ENCODE data around the gene MAP3K14. TPM values are rescaled to one million over a fixed set of nuclear protein-coding genes. Genes with fewer than 3 reads are reported as not detected.
"Not testable (repeated sequence)": the region's sequence is repeated elsewhere in the genome, so short reads cannot be mapped to it uniquely, and the experiment has no call there.

MAP3K14 gene
- total RNA-seq, 3 donors from 2014 or later = 76.3 to 88.2 (median 85.8) TPM

DNA sequence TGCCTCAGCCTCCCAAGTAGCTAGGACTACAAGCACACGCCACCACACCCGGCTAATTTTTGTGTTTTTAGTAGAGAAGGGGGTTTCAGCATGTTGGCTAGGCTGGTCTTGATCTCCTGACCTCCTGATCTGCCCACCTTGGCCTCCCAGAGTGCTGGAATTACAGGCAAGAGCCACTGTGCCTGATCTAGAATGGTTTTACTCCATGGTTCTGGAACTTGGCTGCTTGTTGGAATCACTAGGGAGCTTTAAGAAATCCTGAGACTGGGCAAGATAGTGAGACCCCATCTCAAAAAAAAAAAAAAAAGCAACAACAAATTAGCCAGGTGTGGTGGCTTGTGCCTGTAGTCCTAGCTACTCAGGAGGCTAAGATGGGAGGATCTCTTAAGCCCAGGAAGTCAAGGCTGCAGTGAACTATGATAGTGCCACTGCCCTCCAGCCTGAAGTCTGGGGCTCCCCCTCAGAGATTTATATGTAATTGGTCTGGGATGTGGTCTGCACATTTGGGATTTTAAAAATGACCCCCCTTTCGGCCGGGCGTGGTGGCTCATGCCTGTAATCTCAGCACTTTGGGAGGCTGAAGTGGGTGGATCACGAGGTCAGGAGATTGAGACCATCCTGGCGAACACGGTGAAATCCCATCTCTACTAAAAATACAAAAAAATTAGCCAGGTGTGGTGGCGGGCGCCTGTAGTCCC lies 27.3 kb upstream of the MAP3K14 start:
- ATAC-seq; H3K36me3 Mint-ChIP-seq (ENCODE audit: insufficient read depth); H3K9me3 Mint-ChIP-seq; DNase-seq; H3K4me1 Mint-ChIP-seq (ENCODE audit: low read depth); H3K4me3 Mint-ChIP-seq; H3K27me3 Mint-ChIP-seq (ENCODE audit: low read depth): not testable (repeated sequence)

DNA sequence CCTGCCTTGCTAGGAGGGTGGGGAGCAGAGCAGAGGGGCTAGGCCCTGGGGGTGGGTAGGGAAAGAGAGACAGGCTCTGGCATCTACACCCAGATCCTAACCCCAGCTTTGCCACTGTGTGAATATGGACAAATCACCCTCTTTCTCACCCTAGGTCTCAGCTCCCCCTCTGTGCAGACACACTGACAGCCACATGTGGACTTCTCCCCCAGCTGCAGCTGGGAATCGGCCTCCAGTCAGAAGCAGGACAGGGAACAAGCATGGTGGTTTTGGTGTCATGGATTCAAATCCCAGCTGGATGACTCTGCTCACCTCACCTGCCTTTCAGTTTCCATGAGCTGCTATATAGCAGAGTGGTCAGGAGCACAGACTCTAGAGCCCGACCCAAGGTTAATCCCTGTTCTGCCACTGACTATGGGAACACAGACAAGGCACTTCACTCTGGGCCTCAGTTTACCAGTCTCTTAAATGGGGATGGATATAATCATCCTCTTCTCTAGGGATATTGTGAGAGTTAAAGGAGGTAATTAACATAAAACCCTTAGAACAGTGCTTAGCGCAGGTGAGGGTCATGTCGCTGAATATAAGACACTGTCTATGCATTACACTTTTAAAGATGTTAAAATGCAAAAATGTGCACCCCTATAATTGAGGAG lies 26.2 kb upstream of the MAP3K14 start:
- no peaks in the 10 kb centered on the region for H3K9me3 Mint-ChIP-seq
- no peaks in the 10 kb centered on the region for H3K4me1 Mint-ChIP-seq (ENCODE audit: low read depth)
- no peaks in the 10 kb centered on the region for H3K36me3 Mint-ChIP-seq (ENCODE audit: insufficient read depth)
- no peak for ATAC-seq
- H3K27me3 Mint-ChIP-seq (ENCODE audit: low read depth) = no peaks in the 10 kb centered on the region
- H3K4me3 Mint-ChIP-seq = no peak overlapping the region
- DNase-seq = no peak

DNA sequence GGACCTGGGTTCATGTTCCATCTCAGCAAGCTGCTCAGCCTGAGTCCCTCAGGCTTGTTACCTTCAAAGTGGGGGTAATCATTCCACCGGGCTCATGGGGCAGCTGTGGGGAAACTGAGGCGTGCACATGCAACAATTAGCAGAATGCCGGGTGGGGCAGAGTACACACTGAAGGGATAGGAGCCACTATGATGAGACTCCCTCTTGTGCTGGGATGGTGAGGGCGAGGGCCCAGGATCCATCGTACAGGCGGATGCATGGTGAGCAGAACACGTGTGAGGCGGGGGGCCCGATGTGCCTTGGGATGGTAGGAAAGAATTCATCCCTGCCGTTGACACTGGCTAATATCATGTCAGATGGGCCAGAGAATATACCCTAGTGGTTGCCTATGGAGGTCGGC lies 25.5 kb upstream of the MAP3K14 start:
- DNase-seq (no peak), ATAC-seq (no peak)
- Mint-ChIP-seq H3K36me3 (ENCODE audit: insufficient read depth) (no peaks in the 10 kb centered on the region), H3K4me1 (ENCODE audit: low read depth) (no peaks in the 10 kb centered on the region), H3K27me3 (ENCODE audit: low read depth) (no peaks in the 10 kb centered on the region), H3K9me3 (no peaks in the 10 kb centered on the region), H3K4me3 (no peak overlapping the region)

DNA sequence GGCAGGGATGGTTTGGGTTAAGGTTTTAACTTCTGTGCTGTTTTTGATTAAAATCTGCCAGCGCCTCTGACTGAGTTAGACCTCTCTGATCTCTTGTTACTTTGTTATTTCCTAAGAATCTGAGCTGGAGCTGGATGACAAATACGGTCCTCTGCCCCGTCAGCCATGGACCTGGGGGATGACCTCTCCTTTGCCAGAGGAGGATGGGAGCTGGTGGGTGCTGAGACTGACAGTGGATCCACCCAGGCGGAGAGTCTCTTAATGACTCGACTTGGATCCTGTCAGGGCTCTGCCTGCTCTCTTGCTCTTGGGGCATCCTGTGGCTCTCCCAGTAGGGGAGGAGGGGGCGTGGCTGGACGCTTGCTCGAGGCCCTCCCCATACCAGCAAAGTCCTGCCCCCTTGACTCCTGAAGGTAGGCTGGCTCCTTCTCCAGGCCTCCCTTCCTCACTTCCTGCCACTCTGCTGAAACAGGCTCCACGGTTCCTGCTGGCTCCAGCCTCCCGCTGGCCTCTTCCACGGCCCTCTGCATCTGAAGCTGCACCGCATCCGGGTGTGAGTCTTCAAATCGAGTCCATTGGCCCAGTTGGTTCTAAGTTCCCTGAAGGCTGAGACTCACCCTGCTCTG lies 24.8 kb upstream of the MAP3K14 start:
- Mint-ChIP-seq H3K4me1 (ENCODE audit: low read depth) (no peaks in the 10 kb centered on the region), H3K9me3 (no peaks in the 10 kb centered on the region), H3K27me3 (ENCODE audit: low read depth) (no peaks in the 10 kb centered on the region), H3K36me3 (ENCODE audit: insufficient read depth) (no peaks in the 10 kb centered on the region), H3K4me3 (no peak overlapping the region)
- DNase-seq (no peak), ATAC-seq (no peak)

DNA sequence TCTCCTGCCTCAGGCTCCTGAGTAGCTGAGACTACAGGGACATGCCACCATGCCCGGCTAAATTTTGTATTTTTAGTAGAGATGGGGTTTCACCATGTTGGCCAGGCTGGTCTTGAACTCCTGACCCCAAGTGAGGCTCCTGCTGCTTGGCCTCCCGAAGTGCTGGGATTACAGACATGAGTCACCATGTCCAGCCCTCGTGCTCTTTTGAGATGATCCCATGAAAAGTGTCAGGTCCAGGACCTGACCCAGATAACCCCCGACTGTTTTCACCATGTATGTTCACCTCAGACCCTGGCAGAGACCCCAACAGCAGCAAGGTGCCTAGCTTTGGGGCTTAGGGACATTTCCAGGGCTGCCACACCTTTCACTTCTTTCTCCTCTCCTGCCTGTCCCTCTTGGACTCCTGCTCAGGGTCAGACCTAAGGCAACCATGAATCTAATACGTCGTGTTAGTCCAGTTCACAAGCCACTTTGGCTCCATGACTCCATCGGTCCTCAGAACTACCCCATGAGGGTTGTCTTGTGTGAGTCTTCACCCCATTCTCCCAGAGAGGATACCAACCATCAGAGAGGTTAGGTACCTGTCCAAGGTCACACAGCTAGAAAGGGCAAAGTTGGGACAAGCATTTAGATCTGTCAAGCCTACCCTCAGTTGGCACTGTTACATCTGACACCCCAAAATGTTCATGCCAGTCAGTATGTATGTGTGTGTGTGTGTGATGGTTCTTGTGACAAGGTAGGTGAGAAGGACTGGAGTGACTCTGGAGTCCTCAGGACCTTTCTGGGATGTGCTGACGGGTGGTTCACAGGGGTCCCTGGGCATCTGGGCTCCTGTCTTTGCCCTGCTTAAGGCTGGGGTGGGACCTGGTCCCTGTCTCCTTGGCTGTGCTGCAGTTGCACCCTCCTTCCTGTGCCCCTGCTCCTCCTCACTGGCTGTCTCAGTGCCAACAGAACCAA lies 23.1 kb upstream of the MAP3K14 start:
- H3K9me3 Mint-ChIP-seq = no peaks in the 10 kb centered on the region
- ATAC-seq (no peak), DNase-seq (no peak)
- H3K4me3 Mint-ChIP-seq = no peak overlapping the region
- H3K4me1 Mint-ChIP-seq (ENCODE audit: low read depth) = no peaks in the 10 kb centered on the region
- no peaks in the 10 kb centered on the region for H3K27me3 Mint-ChIP-seq (ENCODE audit: low read depth)
- H3K36me3 Mint-ChIP-seq (ENCODE audit: insufficient read depth) = no peaks in the 10 kb centered on the region

DNA sequence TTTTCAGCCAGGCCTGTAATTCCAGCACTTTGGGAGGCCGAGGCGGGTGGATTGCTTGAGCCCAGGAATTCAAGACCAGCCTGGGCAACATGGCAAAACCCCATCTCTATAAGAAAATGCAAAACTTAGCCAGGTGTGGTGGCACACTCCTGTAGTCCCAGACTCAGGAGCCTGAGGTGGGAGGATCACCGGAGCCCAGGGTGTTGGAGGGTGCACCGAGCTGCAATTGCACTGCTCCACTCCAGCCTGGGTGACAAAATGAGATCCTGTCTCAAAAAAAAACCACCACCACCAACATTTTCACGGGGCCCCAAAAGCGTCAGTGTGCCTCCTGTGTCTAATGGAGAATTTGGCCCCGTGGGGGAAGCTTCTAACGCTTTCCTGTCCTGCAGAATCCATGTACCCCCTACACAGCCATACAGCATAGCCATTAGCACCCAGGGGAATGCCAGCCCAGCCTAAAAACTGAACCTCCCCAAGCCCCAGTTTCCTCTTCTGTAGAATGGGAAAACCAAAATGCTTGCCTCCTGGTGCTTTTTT lies 22.2 kb upstream of the MAP3K14 start:
- ATAC-seq (no peak), DNase-seq (no peak)
- H3K36me3 Mint-ChIP-seq (ENCODE audit: insufficient read depth) = no peaks in the 10 kb centered on the region
- no peaks in the 10 kb centered on the region for H3K27me3 Mint-ChIP-seq (ENCODE audit: low read depth)
- no peak overlapping the region for H3K4me3 Mint-ChIP-seq
- H3K9me3 Mint-ChIP-seq = no peaks in the 10 kb centered on the region
- H3K4me1 Mint-ChIP-seq (ENCODE audit: low read depth) = peaks cover 2% of the 10 kb centered on the region

DNA sequence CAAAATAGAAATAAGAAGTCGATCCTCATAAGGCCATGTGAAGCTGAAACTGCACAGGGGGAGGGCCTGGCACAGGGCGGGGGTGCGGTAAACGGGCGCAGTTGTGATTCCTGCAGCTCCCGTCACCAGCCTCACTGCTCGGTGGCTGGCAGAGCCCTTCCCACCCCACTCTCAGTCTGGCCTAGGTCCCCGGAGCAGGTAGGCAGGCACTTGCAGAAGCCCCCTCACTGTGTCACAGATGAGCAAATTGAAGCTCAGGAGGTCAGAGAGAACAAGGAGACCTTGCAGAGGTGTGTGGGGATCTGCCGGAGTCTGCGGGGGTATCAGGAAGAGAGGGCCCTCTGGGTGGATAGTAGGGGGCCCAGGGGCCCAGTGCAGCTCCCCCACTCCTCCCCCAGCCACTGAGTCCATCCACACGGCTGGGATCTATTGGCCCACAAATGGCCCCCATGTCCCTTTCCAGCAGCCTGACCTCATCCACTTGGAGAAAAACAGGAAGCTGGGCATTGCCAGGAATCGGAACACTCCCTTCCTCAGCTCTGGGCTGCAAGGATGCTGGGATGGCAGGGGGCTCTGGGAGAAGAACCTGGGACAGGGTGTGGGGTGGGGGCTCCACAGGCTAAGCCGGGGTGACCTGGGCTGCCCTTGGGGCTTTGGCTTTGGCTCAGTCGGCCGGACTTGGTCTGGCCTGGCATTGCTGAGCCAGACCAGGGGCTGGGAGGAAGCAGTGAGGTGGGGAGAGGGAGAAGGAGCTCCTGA lies 21.4 kb upstream of the MAP3K14 start:
- Mint-ChIP-seq H3K4me3 (no peak overlapping the region), H3K9me3 (no peaks in the 10 kb centered on the region), H3K36me3 (ENCODE audit: insufficient read depth) (no peaks in the 10 kb centered on the region), H3K4me1 (ENCODE audit: low read depth) (peaks cover 3% of the 10 kb centered on the region), H3K27me3 (ENCODE audit: low read depth) (no peaks in the 10 kb centered on the region)
- DNase-seq (no peak), ATAC-seq (no peak)

DNA sequence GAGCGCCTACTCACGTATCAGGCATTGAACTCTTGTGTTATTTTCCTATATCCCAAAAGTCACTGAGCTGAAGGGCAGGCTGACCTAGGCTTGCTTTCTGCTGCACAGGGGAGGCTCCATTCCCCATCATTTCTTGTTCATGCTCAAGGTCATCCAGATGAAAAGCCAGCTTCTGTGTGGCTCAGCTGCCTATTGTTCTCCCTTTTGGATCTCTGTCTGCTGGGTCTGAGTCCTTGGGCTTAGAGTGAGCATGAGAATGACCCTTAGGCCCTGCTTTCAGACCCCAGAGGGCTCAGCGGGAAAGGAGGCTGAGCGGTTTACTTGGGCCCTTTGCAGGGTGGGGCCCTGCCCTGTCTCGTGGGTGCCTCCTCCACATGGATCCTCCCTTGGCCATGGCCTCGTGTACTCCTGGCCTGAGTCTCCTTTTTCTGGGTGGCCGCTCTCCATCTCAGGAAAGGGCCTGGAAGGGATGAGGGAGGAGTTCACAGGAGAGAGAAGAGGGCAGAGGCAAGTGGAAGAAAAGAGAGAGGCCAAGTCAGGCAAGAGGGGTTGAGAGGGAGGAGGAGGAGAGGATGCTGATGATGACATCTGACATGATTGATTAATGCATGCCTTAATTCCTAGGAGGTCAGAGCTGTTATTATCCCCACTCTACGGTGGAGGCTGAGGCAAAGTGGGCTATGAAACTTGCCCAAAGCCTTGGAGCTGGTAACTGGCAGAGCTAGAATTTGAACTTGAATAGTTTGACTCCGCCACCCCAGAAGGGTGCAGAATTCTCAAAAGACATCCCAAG lies 19.8 kb upstream of the MAP3K14 start:
- H3K4me3 Mint-ChIP-seq = no peak overlapping the region
- no peaks in the 10 kb centered on the region for H3K27me3 Mint-ChIP-seq (ENCODE audit: low read depth)
- DNase-seq (no peak), ATAC-seq (no peak)
- H3K4me1 Mint-ChIP-seq (ENCODE audit: low read depth) = peaks cover 7% of the 10 kb centered on the region
- H3K36me3 Mint-ChIP-seq (ENCODE audit: insufficient read depth) = no peaks in the 10 kb centered on the region
- no peaks in the 10 kb centered on the region for H3K9me3 Mint-ChIP-seq

DNA sequence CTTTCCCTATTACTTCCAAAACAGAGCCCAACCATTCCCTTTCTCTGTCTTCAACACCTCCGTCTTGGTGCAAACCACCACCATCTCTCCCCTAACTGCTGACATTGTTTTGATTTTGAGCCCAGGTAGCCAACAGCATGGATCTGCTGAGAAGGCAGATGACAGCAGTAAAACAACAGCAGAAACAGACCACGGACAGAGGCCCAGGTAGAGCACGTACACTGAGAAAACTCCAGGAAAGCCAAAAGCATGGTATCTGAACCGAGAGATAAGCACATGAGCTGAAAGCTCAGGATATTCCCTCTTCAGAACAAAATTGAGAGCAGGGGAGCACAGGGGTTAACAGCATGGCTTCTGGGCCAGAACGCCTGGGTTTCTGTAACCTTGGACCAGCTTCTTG lies 18.9 kb upstream of the MAP3K14 start:
- Mint-ChIP-seq H3K9me3 (no peaks in the 10 kb centered on the region), H3K27me3 (ENCODE audit: low read depth) (no peaks in the 10 kb centered on the region), H3K4me1 (ENCODE audit: low read depth) (peaks cover 7% of the 10 kb centered on the region), H3K4me3 (no peak overlapping the region), H3K36me3 (ENCODE audit: insufficient read depth) (no peaks in the 10 kb centered on the region)
- DNase-seq (no peak), ATAC-seq (no peak)

DNA sequence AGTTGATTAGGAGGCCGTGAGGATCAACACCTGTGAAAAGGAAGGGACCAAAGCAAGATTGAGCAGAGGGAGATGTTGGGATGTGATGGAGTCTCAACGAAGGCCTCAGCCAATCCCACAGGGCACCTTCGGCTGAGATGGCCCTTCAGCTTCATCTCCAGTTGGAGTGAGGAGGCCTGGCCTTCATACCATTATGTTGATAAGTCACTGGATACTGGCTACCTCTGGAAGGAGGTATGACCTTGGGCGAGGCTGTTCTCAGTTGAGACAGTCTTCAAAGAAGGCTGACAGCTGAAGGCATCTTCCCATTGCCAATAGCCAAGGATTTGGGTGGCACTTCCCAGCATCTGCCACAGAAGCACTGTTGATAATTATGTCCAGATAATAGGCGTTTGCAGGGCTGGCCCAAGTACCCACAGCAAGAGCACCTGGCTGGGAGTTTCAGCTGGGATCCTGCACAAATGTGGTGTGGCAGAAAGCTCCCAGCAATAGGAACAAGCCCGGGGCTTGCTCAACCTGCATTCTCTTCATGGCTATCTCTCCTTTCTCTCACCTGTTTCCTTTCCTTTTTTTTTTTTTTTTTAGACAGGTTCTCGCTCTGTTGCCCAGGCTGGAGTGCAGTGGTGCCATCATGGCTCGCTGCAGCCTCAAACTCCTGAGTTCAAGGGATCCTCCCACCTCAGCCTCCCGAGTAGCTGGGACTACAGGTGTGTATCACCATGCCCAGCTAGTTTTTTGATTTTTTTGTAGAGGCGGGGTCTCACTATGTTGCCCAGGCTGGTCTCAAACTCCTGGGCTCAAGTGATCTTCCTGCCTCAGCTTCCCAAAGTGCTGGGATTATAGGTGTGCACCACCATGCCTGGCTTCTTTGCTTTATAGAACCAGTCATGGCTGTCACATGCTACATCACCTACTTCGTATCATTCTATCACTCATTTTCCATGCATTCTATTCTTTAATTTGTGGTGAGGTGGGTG lies 18.2 kb upstream of the MAP3K14 start:
- Mint-ChIP-seq H3K4me1 (ENCODE audit: low read depth) (peaks cover 7% of the 10 kb centered on the region), H3K4me3 (no peak overlapping the region), H3K27me3 (ENCODE audit: low read depth) (no peaks in the 10 kb centered on the region), H3K9me3 (no peaks in the 10 kb centered on the region), H3K36me3 (ENCODE audit: insufficient read depth) (no peaks in the 10 kb centered on the region)
- no peak for DNase-seq
- no peak for ATAC-seq

DNA sequence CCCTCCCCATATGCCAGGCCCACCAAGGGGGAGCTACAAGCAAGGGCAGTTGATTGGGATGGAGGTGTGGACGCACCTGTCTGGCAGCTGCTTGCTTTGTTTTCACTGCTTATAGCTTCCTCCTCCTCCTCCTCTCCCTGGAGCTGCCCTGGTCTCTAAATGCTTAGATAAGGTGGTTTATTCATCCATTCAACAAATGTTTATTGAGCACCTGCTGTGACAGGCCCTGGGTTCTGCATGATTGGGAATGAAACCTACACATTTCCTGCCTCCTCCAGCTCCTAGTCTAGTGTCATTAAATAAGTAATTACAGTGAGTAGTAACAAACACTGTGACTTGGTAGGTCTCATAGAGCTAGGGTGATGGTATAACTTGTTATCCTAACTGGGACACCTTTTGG lies 17.4 kb upstream of the MAP3K14 start:
- H3K9me3 Mint-ChIP-seq = no peaks in the 10 kb centered on the region
- no peaks in the 10 kb centered on the region for H3K27me3 Mint-ChIP-seq (ENCODE audit: low read depth)
- no peak overlapping the region for H3K4me3 Mint-ChIP-seq
- peaks cover 11% of the 10 kb centered on the region for H3K4me1 Mint-ChIP-seq (ENCODE audit: low read depth)
- H3K36me3 Mint-ChIP-seq (ENCODE audit: insufficient read depth) = no peaks in the 10 kb centered on the region
- no peak for ATAC-seq
- no peak for DNase-seq

DNA sequence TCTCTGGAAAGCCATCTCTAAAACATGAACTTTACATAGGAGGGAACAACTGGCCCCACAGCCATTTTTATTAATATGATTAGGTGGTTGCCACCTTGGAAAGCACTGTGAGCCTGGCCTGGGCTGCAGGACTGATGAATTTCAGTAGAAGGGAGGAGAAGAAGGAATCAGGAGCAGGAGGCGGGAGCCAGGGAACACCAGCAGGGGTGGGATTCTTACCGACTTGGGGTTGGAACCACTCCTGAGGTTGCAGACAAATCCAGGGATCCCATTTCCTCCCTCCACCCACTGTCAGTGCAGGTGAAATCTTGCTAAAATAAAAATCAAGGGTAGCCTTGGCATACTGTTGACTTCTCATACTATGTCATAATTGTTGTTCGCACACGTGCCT lies 16.9 kb upstream of the MAP3K14 start:
- H3K27me3 Mint-ChIP-seq (ENCODE audit: low read depth) = no peaks in the 10 kb centered on the region
- H3K4me1 Mint-ChIP-seq (ENCODE audit: low read depth) = peaks cover 11% of the 10 kb centered on the region
- H3K4me3 Mint-ChIP-seq = no peak overlapping the region
- H3K36me3 Mint-ChIP-seq (ENCODE audit: insufficient read depth) = no peaks in the 10 kb centered on the region
- H3K9me3 Mint-ChIP-seq = no peaks in the 10 kb centered on the region
- DNase-seq = no peak
- ATAC-seq = no peak
